C1 segment of cervical spinal cord (tissue), 14 donors: Measurements from ENCODE around the gene LRRC32.

Experiments used
- DNase-seq, 14 donors: peaks; one replicate each; lab custom pipeline; 2025; lab: John Stamatoyannopoulos, UW

The LRRC32 gene

GRCh38 chr11:76664578-76665061, 5.9 kb downstream of the LRRC32 start:
- no peak for DNase-seq

GRCh38 chr11:76663912-76664440, 6.6 kb downstream of the LRRC32 start:
- DNase-seq = no peak

GRCh38 chr11:76663486-76663810, 7.1 kb downstream of the LRRC32 start:
- no peak for DNase-seq

GRCh38 chr11:76662656-76663485, 7.7 kb downstream of the LRRC32 start:
- DNase-seq = no peak

- DNase-seq = no peak
Observed at GRCh38 chr11:76661834-76662434, 8.6 kb downstream of the LRRC32 start.

GRCh38 chr11:76661306-76661751, 9.2 kb downstream of the LRRC32 start:
- no peak for DNase-seq

GRCh38 chr11:76660533-76661305, 9.8 kb downstream of the LRRC32 start:
- DNase-seq = no peak

- DNase-seq = no peak
Observed at GRCh38 chr11:76659672-76660532, 10.6 kb downstream of the LRRC32 start.

GRCh38 chr11:76658651-76659650, 11.6 kb downstream of the LRRC32 start:
- DNase-seq = no peak

- DNase-seq = no peak
Observed at GRCh38 chr11:76658231-76658630, 12.3 kb downstream of the LRRC32 start.

GRCh38 chr11:76657187-76658170, 13.1 kb downstream of the LRRC32 start:
- no peak for DNase-seq

- DNase-seq = no peak
Observed at GRCh38 chr11:76656571-76657081, 13.9 kb downstream of the LRRC32 start.

GRCh38 chr11:76656050-76656531, 14.5 kb downstream of the LRRC32 start:
- DNase-seq = no peak

- DNase-seq = no peak
Observed at GRCh38 chr11:76655501-76656049, 15.0 kb downstream of the LRRC32 start.

- DNase-seq = no peak
Observed at GRCh38 chr11:76654980-76655379, 15.6 kb downstream of the LRRC32 start.

GRCh38 chr11:76654298-76654851, 16.2 kb downstream of the LRRC32 start:
- no peak for DNase-seq

GRCh38 chr11:76653674-76654284, 16.8 kb downstream of the LRRC32 start:
- DNase-seq = no peak
